Ramos (cell line): Measurements from ENCODE around the gene KCNIP4.

Experiments used
- in situ Hi-C: fragments of 300-500 bp; cut with MboI; formaldehyde crosslinking; loops from one replicate; pipeline ENCODE4 v1.14.3; 2022; ENCODE audit warnings: low sequenced_read_pairs; ENCODE audit not compliant: unreplicated experiment

Gene KCNIP4

GRCh38 chr4:20847124-20847747, 1101.3 kb downstream of the KCNIP4 start:
- in situ Hi-C loops = no loop called here

GRCh38 chr4:20844311-20844710, 1104.3 kb downstream of the KCNIP4 start:
- in situ Hi-C loops = no loop called here

- in situ Hi-C loops = no loop called here
These were observed 1107.9 kb downstream of the KCNIP4 start for GRCh38 chr4:20840648-20841190.

GRCh38 chr4:20839957-20840356, 1108.6 kb downstream of the KCNIP4 start:
- in situ Hi-C loops = no loop called here

GRCh38 chr4:20838476-20838875, 1110.1 kb downstream of the KCNIP4 start:
- in situ Hi-C loops = no loop called here

GRCh38 chr4:20832826-20833225, 1115.7 kb downstream of the KCNIP4 start:
- in situ Hi-C loops = no loop called here

- in situ Hi-C loops = no loop called here
These were observed 1116.8 kb downstream of the KCNIP4 start for GRCh38 chr4:20831746-20832145.

- in situ Hi-C loops = no loop called here
These were observed 1118.8 kb downstream of the KCNIP4 start for GRCh38 chr4:20829617-20830357.

- in situ Hi-C loops = no loop called here
These were observed 1123.1 kb downstream of the KCNIP4 start for GRCh38 chr4:20825505-20825904.

GRCh38 chr4:20816287-20816686, 1132.3 kb downstream of the KCNIP4 start:
- in situ Hi-C loops = no loop called here

GRCh38 chr4:20813700-20814099, 1134.9 kb downstream of the KCNIP4 start:
- in situ Hi-C loops = no loop called here

GRCh38 chr4:20809812-20810211, 1138.8 kb downstream of the KCNIP4 start:
- in situ Hi-C loops = no loop called here

GRCh38 chr4:20805716-20806115, 1142.9 kb downstream of the KCNIP4 start:
- in situ Hi-C loops = no loop called here

- in situ Hi-C loops = loop anchor here (25.0 kb wide), 1 partner anchor 974 kb away; no protein-coding TSS in a partner anchor
These were observed 1160.5 kb downstream of the KCNIP4 start for GRCh38 chr4:20787940-20788665.

- in situ Hi-C loops = loop anchor here (25.0 kb wide), 1 partner anchor 979 kb away; no protein-coding TSS in a partner anchor
These were observed 1165.4 kb downstream of the KCNIP4 start for GRCh38 chr4:20783134-20783533.

- in situ Hi-C loops = loop anchor here (25.0 kb wide), 1 partner anchor 983 kb away; no protein-coding TSS in a partner anchor
These were observed 1169.7 kb downstream of the KCNIP4 start for GRCh38 chr4:20778896-20779295.

- in situ Hi-C loops = no loop called here
These were observed 1175.2 kb downstream of the KCNIP4 start for GRCh38 chr4:20773144-20773997.

- in situ Hi-C loops = no loop called here
These were observed 1184.1 kb downstream of the KCNIP4 start for GRCh38 chr4:20764366-20764992.

GRCh38 chr4:20761826-20762225, 1186.7 kb downstream of the KCNIP4 start:
- in situ Hi-C loops = no loop called here
